ENCODE data around the gene MPV17. TPM values are rescaled to one million over a fixed set of nuclear protein-coding genes. Genes with fewer than 3 reads are reported as not detected.

Gene MPV17
- total RNA-seq, 1 experiment from 2014 or later: 50.6 TPM

DNA sequence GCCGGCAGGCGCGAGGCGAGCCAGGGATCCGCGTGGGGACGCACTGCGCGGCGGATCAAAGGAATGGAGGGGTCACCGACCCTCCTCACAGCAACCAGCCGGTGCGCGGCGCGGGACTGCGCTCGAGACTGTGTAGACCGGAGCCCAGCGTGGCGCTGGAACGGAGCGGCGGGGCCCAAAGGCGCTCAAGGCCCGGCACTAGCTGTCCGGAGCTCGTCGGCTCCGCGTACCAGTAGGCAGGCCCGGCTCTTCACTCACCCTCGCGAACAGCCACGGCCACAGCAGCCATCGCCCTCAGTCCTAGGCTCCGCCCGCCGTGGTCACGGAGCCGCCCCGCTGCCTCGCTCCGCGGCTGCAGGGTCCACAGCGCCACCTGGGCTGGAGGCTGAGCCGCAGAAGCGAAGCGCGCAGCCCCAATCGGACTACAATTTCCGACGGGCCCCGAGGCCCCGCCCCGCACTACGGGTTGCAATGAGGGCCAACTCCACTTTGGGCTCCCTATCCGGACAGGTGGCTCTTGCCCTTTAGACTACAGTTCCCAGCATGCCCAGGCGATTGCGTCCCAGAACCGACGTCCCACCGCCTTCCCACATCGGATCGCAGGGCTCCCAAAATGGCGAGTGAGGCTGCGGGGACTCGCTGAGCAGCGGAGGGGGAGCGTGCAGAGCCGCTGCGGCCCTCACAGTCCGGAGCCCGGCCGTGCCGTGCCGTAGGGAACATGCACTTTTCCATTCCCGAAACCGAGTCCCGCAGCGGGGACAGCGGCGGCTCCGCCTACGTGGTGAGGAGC, 47.3 kb upstream of the MPV17 start, which contains the start of the genes EIF2B4 and SNX17:
Gene EIF2B4 (minus strand): TSS at position 313 of the 790 bp plus-strand sequence. CDS start 24 bp downstream, at position 289.
Gene SNX17 (plus strand): TSS at position 591 of the 790 bp plus-strand sequence. CDS start 128 bp downstream, at position 719.
- Histone ChIP-seq H3K36me3 (ENCODE audit: control insufficient read depth, insufficient read depth, low read length) (peaks cover 6% of the 10 kb centered on the region), H3K4me3 (ENCODE audit: low read depth, low read length) (peak within 1 kb of the TSS; percentile 85), H3K9me3 (no peaks in the 10 kb centered on the region), H3K4me1 (peaks cover 17% of the 10 kb centered on the region), H3K27me3 (replicated peaks; ENCODE audit: control insufficient read depth, insufficient read depth, low read length) (no peaks in the 10 kb centered on the region)
- intact Hi-C loops (cut with micrococcal nuclease; ENCODE audit: unreplicated experiment): loop anchor here (1.0 to 2.0 kb wide), 4 partner anchors 10 to 59 kb away; partner anchors contain the start of genes GTF3C2, NRBP1 and ZNF513
- POLR2A ChIA-PET: interaction anchor here (0.5 to 2.1 kb wide), 5 partner anchors 10 to 48 kb away, joined by 3 to 8 read pairs (median 5); partner anchors contain the start of genes GTF3C2, PPM1G and ZNF513
- H3K27ac Mint-ChIP-seq (ENCODE audit: unreplicated experiment): peak within 1 kb of the TSS; percentile 96
- no peaks in the 10 kb centered on the region for H3K9me3 Mint-ChIP-seq (ENCODE audit: unreplicated experiment)
- BruUV-seq (replicated peaks): no TSS peak
- no peaks in the 10 kb centered on the region for H3K27me3 Mint-ChIP-seq (ENCODE audit: insufficient read depth, unreplicated experiment)
- peak; percentile 100 for DNase-seq
- H3K4me1 Mint-ChIP-seq (ENCODE audit: low read depth, unreplicated experiment): peaks cover 31% of the 10 kb centered on the region
- peaks cover 85% of the 10 kb centered on the region for H3K36me3 Mint-ChIP-seq (ENCODE audit: insufficient read depth, unreplicated experiment)
- H3K4me3 Mint-ChIP-seq (ENCODE audit: unreplicated experiment): peak within 1 kb of the TSS; percentile 74
- TF ChIP-seq, protein P1, sequence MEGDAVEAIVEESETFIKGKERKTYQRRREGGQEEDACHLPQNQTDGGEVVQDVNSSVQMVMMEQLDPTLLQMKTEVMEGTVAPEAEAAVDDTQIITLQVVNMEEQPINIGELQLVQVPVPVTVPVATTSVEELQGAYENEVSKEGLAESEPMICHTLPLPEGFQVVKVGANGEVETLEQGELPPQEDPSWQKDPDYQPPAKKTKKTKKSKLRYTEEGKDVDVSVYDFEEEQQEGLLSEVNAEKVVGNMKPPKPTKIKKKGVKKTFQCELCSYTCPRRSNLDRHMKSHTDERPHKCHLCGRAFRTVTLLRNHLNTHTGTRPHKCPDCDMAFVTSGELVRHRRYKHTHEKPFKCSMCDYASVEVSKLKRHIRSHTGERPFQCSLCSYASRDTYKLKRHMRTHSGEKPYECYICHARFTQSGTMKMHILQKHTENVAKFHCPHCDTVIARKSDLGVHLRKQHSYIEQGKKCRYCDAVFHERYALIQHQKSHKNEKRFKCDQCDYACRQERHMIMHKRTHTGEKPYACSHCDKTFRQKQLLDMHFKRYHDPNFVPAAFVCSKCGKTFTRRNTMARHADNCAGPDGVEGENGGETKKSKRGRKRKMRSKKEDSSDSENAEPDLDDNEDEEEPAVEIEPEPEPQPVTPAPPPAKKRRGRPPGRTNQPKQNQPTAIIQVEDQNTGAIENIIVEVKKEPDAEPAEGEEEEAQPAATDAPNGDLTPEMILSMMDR (IDR thresholded peaks at IDR 0.05; ENCODE audit: insufficient read depth in 1 of 2, low read depth in 1 of 2, low read length in 1 of 2, severe bottlenecking in 1 of 2, unreplicated experiment in 1 of 2): peak; percentile 58 to 95
- CTCF ChIA-PET: interaction anchor here (0.9 to 1.9 kb wide), 7 partner anchors 10 to 147 kb away, joined by 3 to 12 read pairs (median 6); partner anchors contain the start of genes GTF3C2, SLC30A3 and ZNF513

DNA sequence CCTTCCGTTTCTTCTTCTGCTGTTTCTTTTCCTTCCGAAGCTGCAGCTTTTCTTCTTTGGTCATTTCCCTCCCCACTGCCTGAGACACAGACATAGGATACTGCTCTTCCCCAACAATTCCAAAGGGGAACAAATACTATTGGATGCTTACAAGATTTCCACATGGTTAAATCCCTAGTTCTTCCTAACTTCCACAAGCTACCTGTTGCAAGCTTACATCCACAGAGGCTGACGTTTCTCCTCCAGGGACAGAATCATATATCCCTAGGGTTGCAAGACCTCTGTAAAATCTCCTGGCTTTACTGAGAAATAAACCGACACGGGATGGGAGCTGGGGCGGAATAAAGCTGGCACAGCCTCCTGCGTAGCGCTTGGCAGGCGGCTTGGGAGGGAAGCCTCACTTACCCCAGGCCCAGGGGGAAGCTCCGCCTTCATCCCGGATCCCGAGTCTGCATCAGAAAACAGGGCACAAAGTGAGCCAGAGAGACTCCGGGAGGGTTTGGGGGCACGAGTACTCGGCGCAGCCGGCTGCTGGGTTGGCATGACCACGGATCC, 46.7 kb upstream of the MPV17 start:
- intact Hi-C loops (cut with micrococcal nuclease; ENCODE audit: unreplicated experiment): loop anchor here (1.0 to 2.0 kb wide), 4 partner anchors 11 to 59 kb away; partner anchors contain the start of genes GTF3C2, NRBP1 and ZNF513
- DNase-seq: peak in 1 of 2 experiments; percentile 59
- no peaks in the 10 kb centered on the region for H3K9me3 Mint-ChIP-seq (ENCODE audit: unreplicated experiment)
- no peaks in the 10 kb centered on the region for H3K27me3 Mint-ChIP-seq (ENCODE audit: insufficient read depth, unreplicated experiment)
- H3K4me3 ChIP-seq (ENCODE audit: low read depth, low read length): peak overlapping the region; percentile 85
- peak overlapping the region; percentile 74 for H3K4me3 Mint-ChIP-seq (ENCODE audit: unreplicated experiment)
- no peaks in the 10 kb centered on the region for H3K9me3 ChIP-seq
- peaks cover 85% of the 10 kb centered on the region for H3K36me3 Mint-ChIP-seq (ENCODE audit: insufficient read depth, unreplicated experiment)
- POLR2A ChIA-PET: interaction anchor here (0.5 to 2.1 kb wide), 5 partner anchors 11 to 47 kb away, joined by 3 to 8 read pairs (median 5); partner anchors contain the start of genes GTF3C2, PPM1G and ZNF513
- BruUV-seq (replicated peaks): TSS peak; percentile 44
- TF ChIP-seq, protein P1 (IDR thresholded peaks at IDR 0.05; ENCODE audit: insufficient read depth in 1 of 2, low read depth in 1 of 2, low read length in 1 of 2, severe bottlenecking in 1 of 2, unreplicated experiment in 1 of 2): no peak
- H3K36me3 ChIP-seq (ENCODE audit: control insufficient read depth, insufficient read depth, low read length): peaks cover 6% of the 10 kb centered on the region
- CTCF ChIA-PET: interaction anchor here (0.6 to 1.9 kb wide), 10 partner anchors 11 to 146 kb away, joined by 3 to 12 read pairs (median 3); partner anchors contain the start of genes GTF3C2, NRBP1, SLC30A3 and ZNF513
- H3K4me1 Mint-ChIP-seq (ENCODE audit: low read depth, unreplicated experiment): peaks cover 31% of the 10 kb centered on the region
- peak overlapping the region; percentile 96 for H3K27ac Mint-ChIP-seq (ENCODE audit: unreplicated experiment)
- H3K27me3 ChIP-seq (replicated peaks; ENCODE audit: control insufficient read depth, insufficient read depth, low read length): no peaks in the 10 kb centered on the region
- H3K4me1 ChIP-seq: peaks cover 17% of the 10 kb centered on the region

DNA sequence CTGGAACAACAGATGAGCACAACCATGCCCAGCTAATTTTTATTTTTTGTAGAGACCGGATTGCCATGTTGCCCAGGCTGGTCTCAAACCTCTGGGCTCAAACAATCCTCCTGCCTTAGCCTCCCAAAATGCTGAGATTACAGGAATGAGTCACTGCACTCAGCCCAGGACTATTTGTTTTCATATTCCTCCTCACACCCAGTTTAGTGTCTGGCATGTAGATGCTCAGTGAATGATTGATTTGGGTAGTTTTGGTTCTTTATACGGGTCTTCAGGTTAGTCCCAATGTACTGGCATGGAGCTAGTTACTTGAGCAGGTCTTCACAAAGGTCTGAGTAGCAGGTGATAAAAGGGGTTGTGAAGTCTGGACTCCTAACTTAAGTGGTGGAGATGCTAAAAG, 41.0 kb upstream of the MPV17 start:
- intact Hi-C loops (cut with micrococcal nuclease; ENCODE audit: unreplicated experiment): no loop called here
- H3K36me3 Mint-ChIP-seq (ENCODE audit: insufficient read depth, unreplicated experiment): peaks cover 59% of the 10 kb centered on the region
- no peak overlapping the region for H3K4me3 Mint-ChIP-seq (ENCODE audit: unreplicated experiment)
- H3K9me3 Mint-ChIP-seq (ENCODE audit: unreplicated experiment): no peaks in the 10 kb centered on the region
- BruUV-seq (replicated peaks): no TSS peak
- POLR2A ChIA-PET: no interaction called here
- CTCF ChIA-PET: no interaction called here
- TF ChIP-seq, protein P1 (IDR thresholded peaks at IDR 0.05; ENCODE audit: insufficient read depth in 1 of 2, low read depth in 1 of 2, low read length in 1 of 2, severe bottlenecking in 1 of 2, unreplicated experiment in 1 of 2): no peak
- no peak overlapping the region for H3K4me3 ChIP-seq (ENCODE audit: low read depth, low read length)
- no peak for DNase-seq
- no peaks in the 10 kb centered on the region for H3K9me3 ChIP-seq
- peaks cover 4% of the 10 kb centered on the region for H3K36me3 ChIP-seq (ENCODE audit: control insufficient read depth, insufficient read depth, low read length)
- no peaks in the 10 kb centered on the region for H3K27me3 Mint-ChIP-seq (ENCODE audit: insufficient read depth, unreplicated experiment)
- H3K4me1 ChIP-seq: no peaks in the 10 kb centered on the region
- no peaks in the 10 kb centered on the region for H3K27me3 ChIP-seq (replicated peaks; ENCODE audit: control insufficient read depth, insufficient read depth, low read length)
- no peak overlapping the region for H3K27ac Mint-ChIP-seq (ENCODE audit: unreplicated experiment)
- H3K4me1 Mint-ChIP-seq (ENCODE audit: low read depth, unreplicated experiment): peaks cover 7% of the 10 kb centered on the region
